Urothelium cell line (cell line): Measurements from ENCODE around the gene SEMG2.
A peak's percentile ranks its signal among the peaks of the same experiment; 100 is the strongest.

Experiments
- DNase-seq: peaks from one replicate; pipeline ENCODE4 v3.0.0; 2011; ENCODE audit warnings: low spot score, mixed read lengths
- FAIRE-seq: peaks from 2 replicates; lab custom pipeline; 2011; peaks lifted over from hg19 to GRCh38; lab: Jason Lieb, UNC

SEMG2 gene

GRCh38 chr20:45221076-45221475, at the start of gene SEMG2:
SEMG2 (plus strand) TSS chr20:45221373; CDS start chr20:45221390, 17 bp downstream.
- no peak for FAIRE-seq
- no peak for DNase-seq

DNA sequence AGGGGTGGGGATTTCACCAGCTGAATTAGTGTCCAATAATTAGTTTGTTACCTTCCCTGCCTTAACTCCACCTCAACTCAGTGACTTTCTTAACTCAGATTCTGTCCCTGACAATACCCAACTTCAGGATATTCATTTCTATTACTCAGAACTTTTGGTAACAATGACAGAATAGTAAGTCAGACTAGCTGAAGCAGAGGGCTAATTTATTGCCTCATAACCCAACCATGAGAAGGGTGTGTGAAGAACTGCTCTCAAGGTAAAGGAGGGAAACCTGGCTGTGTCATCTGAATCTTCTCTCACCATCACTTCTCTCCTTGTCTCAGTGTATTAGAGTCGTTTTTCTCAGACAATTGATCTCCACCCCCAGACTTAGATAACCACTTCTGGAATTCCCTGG, 47.7 kb upstream of the SEMG2 start:
- FAIRE-seq (no peak), DNase-seq (no peak)

DNA sequence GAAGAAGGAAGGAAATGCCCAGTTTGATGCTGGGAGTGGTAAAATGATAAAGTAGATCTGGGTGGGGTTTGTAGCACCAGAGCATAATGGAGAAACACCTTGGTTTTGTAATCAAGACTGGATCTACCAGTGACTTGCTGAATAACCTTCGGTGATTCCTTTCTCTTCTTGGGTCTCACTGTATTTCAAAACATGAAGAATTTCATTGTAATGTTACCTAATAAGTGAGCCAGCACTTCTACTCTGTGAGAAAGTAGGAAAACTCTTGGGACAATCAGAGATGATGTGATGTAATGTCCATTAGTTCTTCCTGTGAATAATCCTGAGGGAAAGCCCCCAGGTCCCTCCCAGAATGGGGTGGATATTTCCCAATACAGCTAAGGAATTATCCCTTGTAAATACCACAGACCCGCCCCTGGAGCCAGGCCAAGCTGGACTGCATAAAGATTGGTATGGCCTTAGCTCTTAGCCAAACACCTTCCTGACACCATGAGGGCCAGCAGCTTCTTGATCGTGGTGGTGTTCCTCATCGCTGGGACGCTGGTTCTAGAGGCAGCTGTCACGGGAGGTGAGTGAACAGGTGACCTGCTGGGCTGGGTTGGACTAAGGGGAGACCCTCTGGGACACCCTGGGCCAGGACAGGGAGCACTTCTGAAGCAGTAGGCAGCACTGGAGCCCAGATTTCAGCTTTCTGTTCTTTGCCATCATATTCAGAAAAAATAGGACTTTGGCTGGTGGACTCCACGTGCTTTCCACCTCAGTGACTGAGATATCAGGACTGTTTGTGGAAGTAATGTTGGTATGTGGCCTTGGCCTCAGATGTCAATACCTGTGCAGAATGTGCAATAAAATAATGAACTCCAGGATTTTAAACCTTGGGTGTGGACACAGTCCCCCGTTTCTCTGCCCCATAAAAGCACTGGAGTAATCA, 46.5 kb upstream of the SEMG2 start, which contains the start of gene PI3:
Gene PI3 (plus strand): TSS at position 469 of the 931 bp plus-strand sequence. CDS start 21 bp downstream, at position 490.
- DNase-seq, result peak; percentile 40
- FAIRE-seq, result peak; percentile 61

DNA sequence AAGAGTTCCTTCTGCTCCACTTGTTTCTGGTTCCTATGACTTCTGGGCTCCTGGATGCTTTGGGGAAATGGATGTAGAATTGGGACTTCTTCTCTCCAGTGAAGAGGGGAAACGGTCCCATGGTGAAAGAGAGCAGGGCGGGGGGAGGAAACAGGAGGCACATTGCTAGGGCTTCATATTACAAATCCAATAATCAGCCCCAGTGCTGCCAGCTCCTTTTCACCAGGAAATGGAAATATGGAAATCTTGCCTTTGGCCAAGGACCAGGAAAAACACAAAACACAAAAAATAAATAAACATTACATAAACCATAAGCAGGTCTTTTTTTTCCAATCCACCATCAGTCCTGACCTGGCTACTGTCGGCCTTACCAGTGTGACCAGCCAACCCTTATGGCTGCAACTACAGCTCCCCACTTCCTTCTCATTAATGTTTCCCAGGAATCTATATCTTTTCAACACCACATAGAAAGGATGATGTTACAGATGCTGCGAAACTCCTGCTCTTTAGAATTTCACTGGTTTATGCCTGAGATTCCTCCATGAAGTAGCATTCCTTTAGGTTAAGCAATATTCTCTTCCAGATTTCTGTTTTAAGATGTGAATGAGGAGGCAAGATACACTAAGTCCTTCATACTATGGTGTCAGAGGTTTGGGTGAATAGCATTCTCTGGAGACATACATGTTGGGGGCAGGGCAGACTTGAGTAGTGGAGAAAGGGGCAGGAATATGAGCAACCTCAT, 44.5 kb upstream of the SEMG2 start:
- FAIRE-seq, result no peak
- no peak for DNase-seq

GRCh38 chr20:45179166-45179565, 42.0 kb upstream of the SEMG2 start:
- no peak for FAIRE-seq
- DNase-seq, result no peak

- DNase-seq (no peak), FAIRE-seq (no peak)
Measured at GRCh38 chr20:45181639-45182038, 39.5 kb upstream of the SEMG2 start.

DNA sequence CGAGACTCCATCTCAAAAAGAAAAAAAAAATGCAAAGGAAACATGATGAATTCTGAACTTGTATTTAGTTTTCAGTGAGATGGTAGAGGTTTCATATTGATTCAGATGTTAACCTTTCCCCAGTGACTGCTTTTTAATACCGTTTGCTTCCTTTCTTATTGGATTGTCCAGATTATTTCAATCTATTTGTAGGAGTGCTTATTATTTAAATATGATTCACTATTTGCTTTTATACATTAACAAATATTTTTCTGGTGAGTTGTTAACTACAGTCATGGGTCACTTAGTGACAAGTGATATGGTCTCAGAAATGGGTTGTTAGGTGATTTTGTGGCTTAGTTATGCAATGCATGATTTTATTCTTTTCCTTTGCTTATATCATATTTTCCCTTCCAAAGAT, 38.1 kb upstream of the SEMG2 start:
- FAIRE-seq (no peak), DNase-seq (no peak)

- DNase-seq (no peak), FAIRE-seq (no peak)
Measured at GRCh38 chr20:45187693-45188092, 33.5 kb upstream of the SEMG2 start.

DNA sequence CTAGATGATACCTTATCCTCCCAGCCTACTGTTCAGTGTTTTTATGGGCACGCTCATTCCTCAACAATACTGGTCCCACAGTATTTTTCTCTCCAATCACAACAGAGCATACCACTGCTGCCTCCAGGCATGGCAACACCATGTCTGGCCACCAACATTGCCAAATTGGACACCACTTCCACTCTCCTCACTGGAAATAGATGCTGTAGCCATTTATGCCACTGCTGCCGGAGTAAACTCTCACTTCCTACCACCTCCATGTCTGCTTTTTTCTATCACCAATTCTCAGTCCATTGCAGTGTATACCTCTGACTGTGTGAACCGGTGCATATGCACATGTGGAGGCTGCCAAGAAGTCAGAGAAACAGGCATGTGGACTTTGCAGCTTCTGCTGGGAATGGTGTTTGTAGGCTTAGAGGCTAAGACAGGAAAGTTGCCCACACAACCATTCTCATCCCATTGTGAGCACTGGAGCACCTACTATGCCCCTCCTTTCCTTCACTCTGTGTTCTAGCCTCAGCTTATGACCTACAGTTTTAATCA, 32.0 kb upstream of the SEMG2 start:
- DNase-seq, result no peak
- peak; percentile 76 for FAIRE-seq

- DNase-seq (no peak), FAIRE-seq (no peak)
Measured at GRCh38 chr20:45189861-45190260, 31.3 kb upstream of the SEMG2 start.

DNA sequence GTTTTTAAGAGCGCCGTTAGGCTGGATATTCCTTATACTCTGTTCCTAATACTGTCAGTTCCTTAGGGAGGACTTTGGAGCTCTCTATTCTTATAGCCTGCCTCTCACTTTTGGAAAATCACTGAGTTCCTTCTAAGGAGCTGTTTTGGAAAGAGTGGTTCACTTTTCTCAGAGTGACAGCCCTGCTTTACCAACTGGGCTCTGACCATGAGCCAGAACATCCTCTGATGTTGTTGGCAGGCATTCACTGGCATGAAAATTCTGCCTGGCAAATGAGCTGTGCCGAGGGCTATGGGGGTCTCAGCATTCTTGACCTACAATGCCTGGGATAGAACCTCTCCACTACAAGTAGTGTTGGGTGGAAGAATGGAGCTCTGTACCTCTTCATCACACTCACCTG, 29.2 kb upstream of the SEMG2 start:
- FAIRE-seq, result no peak
- DNase-seq, result no peak

- FAIRE-seq (no peak), DNase-seq (no peak)
Measured at GRCh38 chr20:45193331-45193730, 27.8 kb upstream of the SEMG2 start.

- FAIRE-seq (peak; percentile 44), DNase-seq (no peak)
Measured at GRCh38 chr20:45206725-45207124, 14.4 kb upstream of the SEMG2 start, which contains the start of gene SEMG1. SEMG1 (plus strand) TSS chr20:45207033; CDS start chr20:45207054, 21 bp downstream.

GRCh38 chr20:45209924-45210323, 11.2 kb upstream of the SEMG2 start:
- DNase-seq (no peak), FAIRE-seq (no peak)

GRCh38 chr20:45211569-45212474, 9.4 kb upstream of the SEMG2 start:
- FAIRE-seq, result no peak
- no peak for DNase-seq

DNA sequence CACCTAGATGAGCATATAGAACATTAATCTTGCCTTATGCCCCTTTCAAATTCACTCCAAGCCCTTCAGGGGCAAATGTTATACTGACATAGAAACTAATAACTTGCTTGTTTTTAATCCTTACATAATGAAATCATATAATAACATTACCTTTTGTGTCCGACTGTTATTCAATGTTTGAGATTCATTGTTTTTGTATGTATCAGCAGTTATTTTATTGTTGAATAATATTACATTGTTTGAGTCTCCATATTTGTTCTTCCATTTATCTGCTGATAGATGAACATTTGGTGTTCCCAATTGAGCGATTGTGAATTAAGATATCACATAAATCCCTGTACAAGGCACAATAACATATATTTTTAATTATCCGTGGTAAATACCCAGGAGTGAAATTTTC, 8.3 kb upstream of the SEMG2 start:
- FAIRE-seq (no peak), DNase-seq (no peak)

DNA sequence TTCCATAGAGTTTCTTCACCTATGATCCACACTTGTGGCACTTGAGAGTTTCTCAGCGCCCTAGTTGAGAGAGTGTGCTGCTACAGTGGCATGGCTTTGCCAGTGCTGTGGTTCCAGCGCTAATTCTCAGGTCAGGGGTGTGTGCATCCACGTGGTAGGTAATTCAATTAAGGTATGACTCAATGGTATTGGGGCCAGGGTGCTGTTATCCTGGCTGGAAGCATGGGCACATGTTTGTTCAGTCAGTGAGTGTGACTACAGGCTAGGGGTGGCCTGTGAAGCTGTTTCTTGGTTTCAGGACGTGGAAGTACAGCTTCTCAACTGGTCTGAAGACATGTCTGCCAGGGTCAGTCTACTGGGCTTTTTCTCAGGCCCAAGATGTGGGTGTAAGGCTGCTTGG, 3.0 kb upstream of the SEMG2 start:
- no peak for FAIRE-seq

GRCh38 chr20:45218636-45219035, 2.5 kb upstream of the SEMG2 start:
- DNase-seq, result no peak

More for the DNA sequence above, 3.0 kb upstream of the SEMG2 start:
- DNase-seq, result no peak

DNA sequence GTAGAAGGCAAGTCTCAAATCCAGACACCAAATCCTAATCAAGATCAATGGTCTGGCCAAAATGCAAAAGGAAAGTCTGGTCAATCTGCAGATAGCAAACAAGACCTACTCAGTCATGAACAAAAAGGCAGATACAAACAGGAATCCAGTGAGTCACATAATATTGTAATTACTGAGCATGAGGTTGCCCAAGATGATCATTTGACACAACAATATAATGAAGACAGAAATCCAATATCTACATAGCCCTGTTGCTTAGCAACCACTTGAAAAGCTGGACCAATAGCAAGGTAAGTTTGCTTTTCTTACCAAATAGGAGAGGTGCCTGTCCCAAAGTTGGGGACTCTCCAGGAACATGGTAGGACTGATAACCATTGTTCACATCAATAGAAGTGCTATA, 2.0 kb downstream of the SEMG2 start:
- FAIRE-seq (peak; percentile 90), DNase-seq (no peak)

More at GRCh38 chr20:45218636-45219035, 2.5 kb upstream of the SEMG2 start:
- FAIRE-seq, result peak; percentile 58

GRCh38 chr20:45226287-45226686, 5.1 kb downstream of the SEMG2 start:
- FAIRE-seq (no peak), DNase-seq (no peak)
